A549 treated with Hydrocortisone at 1 μM for 4 hours (cell line): Measurements from ENCODE around the gene ETDC. TPM values are rescaled to one million over a fixed set of nuclear protein-coding genes. Genes with fewer than 3 reads are reported as not detected.

ENCODE experiments used
- total RNA-seq: library from RNA; stranded (reverse); fragments of 200-300 nt; extraction: Qiagen RNA extraction; gene quantifications from 5 replicates; pipeline ENCODE4 v1.2.3, GENCODE V29; 2022

The ETDC gene
- not detected in 5 replicates for total RNA-seq

DNA sequence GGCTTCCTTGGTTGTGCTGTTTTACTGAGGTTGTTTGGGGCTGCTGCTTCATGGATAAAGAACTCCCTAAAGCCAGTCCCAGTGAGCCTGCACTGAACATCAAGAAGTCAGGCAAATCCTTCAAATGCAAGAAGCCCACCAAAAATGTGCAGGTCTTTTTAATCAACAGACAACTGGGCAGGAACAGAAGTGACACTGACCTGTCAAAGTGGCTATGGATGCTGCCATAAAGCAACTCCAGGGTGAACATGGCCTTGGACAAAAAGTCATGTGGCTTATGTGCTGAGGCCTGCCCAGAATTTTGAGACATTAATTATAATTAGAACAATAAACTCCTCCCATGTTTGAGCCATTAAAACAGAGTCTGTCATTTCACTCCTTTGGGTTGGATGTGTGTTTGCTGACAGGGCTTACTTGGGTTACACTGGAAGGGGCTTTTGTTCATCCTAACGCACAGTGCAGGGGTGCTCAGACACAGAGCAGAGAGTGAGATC is at the start of gene ETDC:
TSS of gene ETDC (plus strand) at position 51 of the 494 bp plus-strand sequence. CDS start at position 51, 0 bp downstream.

Other genes starting within 250 kb of the ETDC start
- 0.03 to 0.15 TPM (median 0.07 TPM) in 5 replicates for gene SMIM10L2B, start 210.8 kb upstream of the ETDC start, total RNA-seq
- not detected in 5 replicates for gene ETDB, start 189.0 kb upstream of the ETDC start, total RNA-seq
- not detected in 5 replicates for gene CT55, start 138.1 kb upstream of the ETDC start, total RNA-seq
- not detected in 5 replicates for gene ETDA, start 57.4 kb upstream of the ETDC start, total RNA-seq
- gene ZNF75D, start 34.6 kb downstream of the ETDC start, total RNA-seq = 2.7 to 3.8 TPM (median 3.0 TPM) in 5 replicates
- gene ZNF449, start 35.3 kb downstream of the ETDC start, total RNA-seq = 3.1 to 4.7 TPM (median 3.8 TPM) in 5 replicates
- gene SMIM10L2A, start 112.5 kb downstream of the ETDC start, total RNA-seq = 0.15 to 0.22 TPM (median 0.20 TPM) in 5 replicates
- gene INTS6L, start 211.2 kb downstream of the ETDC start, total RNA-seq = 0.07 to 0.17 TPM (median 0.11 TPM) in 5 replicates